Hair follicular keratinocyte (primary cell): Measurements from ENCODE around the gene KCNK17. TPM values are rescaled to one million over a fixed set of nuclear protein-coding genes. Genes with fewer than 3 reads are reported as not detected.

Experiments
- total RNA-seq: library from RNA; depleted of rRNA; stranded (reverse); fragments of >200 nt; gene quantifications from 2 replicates; pipeline ENCODE4 v1.2.3, GENCODE V29; 2015

The KCNK17 gene, protein sequence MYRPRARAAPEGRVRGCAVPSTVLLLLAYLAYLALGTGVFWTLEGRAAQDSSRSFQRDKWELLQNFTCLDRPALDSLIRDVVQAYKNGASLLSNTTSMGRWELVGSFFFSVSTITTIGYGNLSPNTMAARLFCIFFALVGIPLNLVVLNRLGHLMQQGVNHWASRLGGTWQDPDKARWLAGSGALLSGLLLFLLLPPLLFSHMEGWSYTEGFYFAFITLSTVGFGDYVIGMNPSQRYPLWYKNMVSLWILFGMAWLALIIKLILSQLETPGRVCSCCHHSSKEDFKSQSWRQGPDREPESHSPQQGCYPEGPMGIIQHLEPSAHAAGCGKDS
- not detected in 2 replicates for total RNA-seq

DNA sequence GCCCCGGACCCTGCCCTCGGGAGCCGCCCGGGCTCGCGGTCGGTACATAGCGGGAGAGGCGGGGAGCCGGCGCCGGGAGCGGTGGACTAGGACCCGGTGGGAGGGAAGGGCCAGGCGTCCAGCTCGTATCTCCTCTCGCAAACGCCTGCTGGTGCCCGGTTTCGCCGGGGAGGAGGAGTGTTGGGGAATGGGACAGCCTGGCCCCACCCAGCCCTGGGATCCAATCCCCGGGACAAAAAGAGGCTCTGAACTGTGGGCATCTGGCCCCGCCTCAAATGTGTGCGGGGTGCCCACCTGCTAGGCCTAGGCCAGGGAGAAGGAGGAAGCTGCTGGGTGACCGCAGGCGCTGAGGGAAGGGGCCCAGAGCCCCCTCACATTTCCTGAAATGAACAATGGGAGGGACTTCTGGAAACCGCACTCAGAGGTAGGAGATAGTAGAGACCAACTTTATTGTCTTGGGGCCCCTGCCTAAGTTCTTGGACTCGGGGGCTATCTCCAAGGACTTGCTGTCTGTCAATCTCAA lies at the start of gene KCNK17:
KCNK17 (minus strand) TSS at position 147 of the 523 bp plus-strand sequence; CDS start at position 48, 99 bp downstream.

DNA sequence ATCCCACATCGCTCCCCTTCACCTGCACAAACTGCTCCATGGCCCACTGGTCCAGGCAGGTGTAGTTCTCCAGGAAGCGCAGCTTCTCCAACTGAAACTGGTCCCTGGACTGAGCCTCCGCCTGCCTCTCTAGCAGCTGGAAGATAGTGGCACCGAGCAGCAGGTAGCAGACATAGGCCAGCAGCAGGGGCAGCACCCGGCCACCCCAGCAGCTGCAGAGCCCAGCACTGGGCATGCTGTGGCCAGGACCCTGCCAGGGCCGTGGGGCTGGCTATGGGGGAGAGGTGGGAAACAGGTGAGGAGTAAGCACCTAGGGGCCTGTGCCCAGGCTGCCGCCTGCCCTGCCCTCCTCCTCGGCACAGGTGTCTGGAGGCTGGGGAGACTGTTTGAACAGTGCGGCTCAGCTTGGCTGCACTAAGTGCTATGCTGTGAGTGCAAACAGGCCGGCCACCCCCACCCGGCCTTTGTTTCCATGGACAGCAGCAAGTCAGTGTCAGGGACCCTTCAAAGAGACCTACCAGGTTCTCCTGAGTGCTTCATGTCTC lies 8.2 kb upstream of the KCNK17 start, which contains the start of gene KCNK16:
KCNK16 (minus strand) TSS at position 397 of the 545 bp plus-strand sequence; CDS start at position 235, 162 bp downstream.

Other genes starting within 250 kb of the KCNK17 start
- gene SAYSD1, start 199.2 kb downstream of the KCNK17 start, total RNA-seq = 9.9 and 10.6 TPM in 2 replicates
- gene KCNK5, start 84.9 kb downstream of the KCNK17 start, total RNA-seq = not detected in 2 replicates
- not detected in 2 replicates for gene KCNK16, start 8.3 kb upstream of the KCNK17 start, total RNA-seq